Measurements from ENCODE around the gene RFLNA. TPM values are rescaled to one million over a fixed set of nuclear protein-coding genes. Genes with fewer than 3 reads are reported as not detected.

Gene RFLNA
- total RNA-seq, 1 donor from 2014 or later = 1.0 TPM

- Histone ChIP-seq H3K9me3 (no peaks in the 10 kb centered on the region), H3K36me3 (peaks cover 84% of the 10 kb centered on the region), H3K27me3 (no peaks in the 10 kb centered on the region), H3K4me1 (no peaks in the 10 kb centered on the region), H3K4me3 (no peak overlapping the region), H3K27ac (no peak overlapping the region)
- intact Hi-C loops (cut with DNase I) = no loop called here
- no peak for DNase-seq
- no peak for ATAC-seq
- TF ChIP-seq CTCF (IDR thresholded peaks at IDR 0.05) = no peak
Measured at GRCh38 chr12:124334976-124335375, 40.1 kb downstream of the RFLNA start.

GRCh38 chr12:124335426-124336183 is 40.7 kb downstream of the RFLNA start:
- ATAC-seq = no peak
- Histone ChIP-seq H3K27me3 (no peaks in the 10 kb centered on the region), H3K27ac (no peak overlapping the region), H3K36me3 (peaks cover 84% of the 10 kb centered on the region), H3K4me1 (no peaks in the 10 kb centered on the region), H3K4me3 (no peak overlapping the region), H3K9me3 (no peaks in the 10 kb centered on the region)
- intact Hi-C loops (cut with DNase I) = no loop called here
- no peak for TF ChIP-seq CTCF (IDR thresholded peaks at IDR 0.05)
- no peak for DNase-seq

GRCh38 chr12:124336184-124336437 is 41.2 kb downstream of the RFLNA start:
- Histone ChIP-seq H3K27ac (no peak overlapping the region), H3K36me3 (peaks cover 84% of the 10 kb centered on the region), H3K9me3 (no peaks in the 10 kb centered on the region), H3K4me3 (no peak overlapping the region), H3K27me3 (no peaks in the 10 kb centered on the region), H3K4me1 (no peaks in the 10 kb centered on the region)
- intact Hi-C loops (cut with DNase I) = no loop called here
- TF ChIP-seq CTCF (IDR thresholded peaks at IDR 0.05) = no peak
- ATAC-seq = no peak
- DNase-seq = no peak

- Histone ChIP-seq H3K9me3 (no peaks in the 10 kb centered on the region), H3K4me1 (no peaks in the 10 kb centered on the region), H3K36me3 (peaks cover 84% of the 10 kb centered on the region), H3K27me3 (no peaks in the 10 kb centered on the region), H3K27ac (no peak overlapping the region), H3K4me3 (no peak overlapping the region)
- intact Hi-C loops (cut with DNase I) = no loop called here
- no peak for TF ChIP-seq CTCF (IDR thresholded peaks at IDR 0.05)
- ATAC-seq (no peak), DNase-seq (no peak)
Measured at GRCh38 chr12:124336742-124337520, 42.0 kb downstream of the RFLNA start.

- intact Hi-C loops (cut with DNase I) = no loop called here
- TF ChIP-seq CTCF (IDR thresholded peaks at IDR 0.05) = no peak
- Histone ChIP-seq H3K27me3 (no peaks in the 10 kb centered on the region), H3K36me3 (peaks cover 84% of the 10 kb centered on the region), H3K27ac (no peak overlapping the region), H3K4me1 (no peaks in the 10 kb centered on the region), H3K4me3 (no peak overlapping the region), H3K9me3 (no peaks in the 10 kb centered on the region)
- no peak for ATAC-seq
- no peak for DNase-seq
Measured at GRCh38 chr12:124337622-124338021, 42.7 kb downstream of the RFLNA start.
